NB4 (cell line): ENCODE data around the gene SLC51A.

ENCODE experiments used
- DNase-seq: peaks from one replicate; pipeline ENCODE4 v3.0.0; 2010; ENCODE audit warnings: low read depth
- H3K4me3 ChIP-seq: one replicate; pipeline ENCODE4 v1.5.1; 2011; ENCODE audit warnings: mild to moderate bottlenecking, low read depth, low read length, moderate library complexity
- MYC ChIP-seq: IDR thresholded peaks from 2 replicates; pipeline ENCODE4 v1.6.1; 2011; ENCODE audit warnings: low read depth, low read length
- POLR2A ChIP-seq: IDR thresholded peaks from 2 replicates; pipeline ENCODE4 v1.6.1; 2011; ENCODE audit warnings: mild to moderate bottlenecking; ENCODE audit not compliant: insufficient read length; ENCODE audit errors: extremely low read depth
- TF ChIP-seq, protein P1 (sequence below): IDR thresholded peaks from one replicate; pipeline ENCODE4 v1.5.1; 2012; ENCODE audit warnings: low read depth, low read length
- TF ChIP-seq, protein P2 (sequence below): IDR thresholded peaks from 2 replicates; pipeline ENCODE4 v1.6.1; 2011; ENCODE audit warnings: low read depth, low read length

SLC51A gene

DNA sequence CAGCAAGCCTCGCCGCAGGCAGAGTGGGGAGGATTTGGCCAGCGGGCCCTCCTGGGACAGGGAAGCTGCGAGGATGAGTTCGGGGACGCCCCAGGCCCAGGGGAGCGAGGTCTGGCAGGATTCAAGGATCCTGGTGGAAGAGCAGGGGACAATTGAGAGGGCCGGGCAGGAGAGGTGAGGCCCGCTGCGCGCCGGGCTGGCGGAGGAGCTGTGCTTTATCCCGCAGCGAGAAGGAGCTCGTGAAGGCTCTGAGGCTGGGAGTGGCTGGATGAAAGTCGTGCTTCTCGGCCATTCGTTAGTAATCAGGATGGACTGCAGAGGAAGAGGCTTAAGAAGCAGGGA lies 3.6 kb downstream of the SLC51A start:
- H3K4me3 ChIP-seq: peak overlapping the region; percentile 58

DNA sequence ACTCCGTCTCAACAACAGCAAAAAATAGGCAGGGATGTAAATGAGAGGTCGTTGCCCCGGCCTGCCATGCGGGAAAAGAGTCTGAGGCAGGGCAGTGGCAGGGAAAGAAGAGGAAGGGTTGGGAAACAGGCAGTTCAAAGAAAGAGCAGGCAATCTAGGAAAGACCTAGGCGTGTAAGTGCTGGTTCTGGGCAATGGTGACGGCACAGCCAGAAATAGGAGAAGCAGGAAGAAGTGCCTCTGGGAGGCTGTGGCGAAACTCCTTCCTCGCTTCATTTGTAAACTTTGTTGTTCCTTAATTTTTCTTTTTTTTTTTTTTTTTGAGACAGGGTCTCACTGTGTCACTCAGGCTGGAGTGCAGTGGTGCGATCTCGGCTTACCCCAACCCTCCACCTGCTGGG lies 4.3 kb downstream of the SLC51A start:
- H3K4me3 ChIP-seq: peak overlapping the region; percentile 58
- peak; percentile 83 for DNase-seq
- TF ChIP-seq POLR2A (no peak), MYC (no peak)
- TF ChIP-seq, protein P1, sequence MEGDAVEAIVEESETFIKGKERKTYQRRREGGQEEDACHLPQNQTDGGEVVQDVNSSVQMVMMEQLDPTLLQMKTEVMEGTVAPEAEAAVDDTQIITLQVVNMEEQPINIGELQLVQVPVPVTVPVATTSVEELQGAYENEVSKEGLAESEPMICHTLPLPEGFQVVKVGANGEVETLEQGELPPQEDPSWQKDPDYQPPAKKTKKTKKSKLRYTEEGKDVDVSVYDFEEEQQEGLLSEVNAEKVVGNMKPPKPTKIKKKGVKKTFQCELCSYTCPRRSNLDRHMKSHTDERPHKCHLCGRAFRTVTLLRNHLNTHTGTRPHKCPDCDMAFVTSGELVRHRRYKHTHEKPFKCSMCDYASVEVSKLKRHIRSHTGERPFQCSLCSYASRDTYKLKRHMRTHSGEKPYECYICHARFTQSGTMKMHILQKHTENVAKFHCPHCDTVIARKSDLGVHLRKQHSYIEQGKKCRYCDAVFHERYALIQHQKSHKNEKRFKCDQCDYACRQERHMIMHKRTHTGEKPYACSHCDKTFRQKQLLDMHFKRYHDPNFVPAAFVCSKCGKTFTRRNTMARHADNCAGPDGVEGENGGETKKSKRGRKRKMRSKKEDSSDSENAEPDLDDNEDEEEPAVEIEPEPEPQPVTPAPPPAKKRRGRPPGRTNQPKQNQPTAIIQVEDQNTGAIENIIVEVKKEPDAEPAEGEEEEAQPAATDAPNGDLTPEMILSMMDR: no peak
- TF ChIP-seq, protein P2, sequence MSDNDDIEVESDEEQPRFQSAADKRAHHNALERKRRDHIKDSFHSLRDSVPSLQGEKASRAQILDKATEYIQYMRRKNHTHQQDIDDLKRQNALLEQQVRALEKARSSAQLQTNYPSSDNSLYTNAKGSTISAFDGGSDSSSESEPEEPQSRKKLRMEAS: no peak

More for the DNA sequence above, 3.6 kb downstream of the SLC51A start:
- DNase-seq: no peak
- TF ChIP-seq, protein P1: no peak
- no peak for TF ChIP-seq POLR2A
- no peak for TF ChIP-seq MYC
- TF ChIP-seq, protein P2: no peak

DNA sequence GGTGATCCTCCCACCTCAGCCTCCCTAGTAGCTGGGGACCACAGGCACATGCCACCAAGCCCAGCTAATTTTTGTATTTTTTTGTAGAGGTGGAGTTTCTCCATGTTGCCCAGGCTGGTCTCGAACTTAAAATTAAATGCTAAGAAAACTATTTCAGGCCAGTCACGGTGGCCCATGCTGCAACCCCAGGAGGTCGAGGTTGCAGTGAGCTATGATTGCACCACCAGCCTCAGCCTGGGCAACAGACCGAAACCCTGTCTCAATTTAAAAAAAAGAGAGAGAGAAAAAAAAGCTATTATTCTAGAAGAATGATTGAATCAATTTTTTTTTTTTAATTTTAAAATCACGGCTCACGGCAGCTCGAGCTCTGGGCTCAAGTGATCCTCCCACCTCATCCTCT lies 4.7 kb downstream of the SLC51A start:
- TF ChIP-seq MYC (no peak), POLR2A (no peak)
- TF ChIP-seq, protein P2: no peak
- TF ChIP-seq, protein P1: no peak
- peak; percentile 77 for DNase-seq
- peak overlapping the region; percentile 58 for H3K4me3 ChIP-seq

DNA sequence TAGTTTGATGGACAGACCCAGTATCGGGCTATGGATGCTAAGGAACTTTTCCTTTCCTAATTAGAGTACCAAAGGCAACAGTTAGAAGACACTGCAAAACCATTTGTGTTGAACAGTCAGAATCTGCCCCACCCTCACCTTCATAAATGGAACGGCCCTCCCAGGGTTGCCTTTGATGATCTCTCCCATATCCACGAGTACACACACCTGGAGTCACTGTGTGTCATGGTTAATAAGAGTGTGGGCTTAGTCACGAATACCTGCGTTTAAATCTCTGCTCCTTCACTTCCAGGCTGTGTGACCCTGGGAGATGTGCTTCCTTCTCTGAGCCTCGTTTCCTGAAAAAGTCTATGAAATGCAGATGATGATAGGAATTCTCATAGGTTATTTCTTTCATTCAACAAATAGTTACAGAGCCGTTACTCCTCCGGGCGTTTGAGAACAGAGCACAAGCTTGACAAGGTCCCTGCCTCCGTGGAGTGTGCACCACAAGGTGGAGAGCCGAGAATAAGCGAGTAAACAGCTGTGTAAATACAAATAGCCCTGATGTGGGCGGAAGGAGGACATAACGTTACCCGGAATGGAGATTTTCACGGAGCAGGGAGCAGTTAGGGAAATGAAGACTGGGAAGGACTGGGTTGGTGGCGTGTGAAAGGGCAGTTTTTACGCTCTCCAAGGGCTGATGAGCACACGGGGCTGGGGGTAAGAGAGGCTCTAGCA lies 6.7 kb downstream of the SLC51A start:
- no peak for DNase-seq
- H3K4me3 ChIP-seq: no peak overlapping the region
- TF ChIP-seq, protein P2: no peak
- TF ChIP-seq POLR2A (no peak), MYC (no peak)
- TF ChIP-seq, protein P1: no peak

DNA sequence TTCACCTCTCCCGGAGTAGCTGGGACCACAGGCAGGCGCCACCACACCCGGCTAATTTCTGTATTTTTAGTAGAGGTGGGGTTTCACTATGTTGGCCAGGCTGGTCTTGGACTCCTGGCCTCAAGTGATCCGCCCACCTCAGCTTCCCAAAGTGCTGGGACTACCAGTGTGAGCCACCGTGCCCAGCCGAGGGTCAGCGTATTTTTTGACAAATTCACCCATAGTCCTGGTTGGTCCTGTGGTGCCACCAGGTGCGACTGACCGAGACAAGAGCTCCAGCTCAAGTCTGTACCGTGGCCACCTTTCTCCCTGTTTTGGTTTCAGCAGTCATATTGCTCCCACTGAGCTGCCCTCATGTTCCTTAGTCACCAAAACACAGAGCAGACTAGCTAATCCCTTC lies 8.8 kb downstream of the SLC51A start:
- TF ChIP-seq POLR2A: no peak
- TF ChIP-seq, protein P1: no peak
- no peak for TF ChIP-seq MYC
- TF ChIP-seq, protein P2: no peak
- H3K4me3 ChIP-seq: no peak overlapping the region
- DNase-seq: no peak
